Activated CD4-positive, alpha-beta memory T cell treated with anti-CD3 and anti-CD28 coated beads, Interleukin-2, amount 10 ng/mL, durations not matched to agents 7 days and 5 days (primary cell): ENCODE results near the gene SEMA3A. TPM values are rescaled to one million over a fixed set of nuclear protein-coding genes. Genes with fewer than 3 reads are reported as not detected.
"Not testable (repeated sequence)": the region's sequence is repeated elsewhere in the genome, so short reads cannot be mapped to it uniquely, and the experiment has no call there.

Experiments used
- CTCF ChIA-PET: fragments of 350-600 bp; sonication (Branson Sonifier 250); formaldehyde crosslinking; loops from one replicate; lab custom pipeline; 2021; ENCODE audit warnings: antibody characterized with exemption, inconsistent platforms; lab: Charles Lee
- POLR2A ChIA-PET: fragments of 350-600 bp; sonication (Branson Sonifier 250); formaldehyde crosslinking; loops from one replicate; lab custom pipeline; 2021; ENCODE audit warnings: antibody characterized with exemption; lab: Charles Lee
- DNase-seq: peaks from one replicate; pipeline ENCODE4 v3.0.0-alpha.2; 2020
- H3K27ac Mint-ChIP-seq: one replicate; pipeline ENCODE4 v1.8.0; 2021; ENCODE audit warnings: mild to moderate bottlenecking, mixed read lengths
- H3K27me3 Mint-ChIP-seq: one replicate; pipeline ENCODE4 v1.8.0; 2021; ENCODE audit warnings: mixed read lengths
- H3K36me3 Mint-ChIP-seq: one replicate; pipeline ENCODE4 v1.8.0; 2021; ENCODE audit warnings: low read depth, mixed read lengths
- H3K4me1 Mint-ChIP-seq: one replicate; pipeline ENCODE4 v1.8.0; 2021; ENCODE audit warnings: mixed read lengths
- H3K4me3 Mint-ChIP-seq: one replicate; pipeline ENCODE4 v1.8.0; 2021; ENCODE audit warnings: mild to moderate bottlenecking, mixed read lengths
- H3K9me3 Mint-ChIP-seq: one replicate; pipeline ENCODE4 v1.8.0; 2021; ENCODE audit warnings: mixed read lengths
- total RNA-seq, 2 experiments: library from RNA; stranded (reverse); gene quantifications; one replicate each; pipeline ENCODE4 v1.2.3, GENCODE V29; 2021

Gene SEMA3A
- total RNA-seq, 2 experiments from 2014 or later = 0.30 to 0.38 TPM

GRCh38 chr7:84055199-84055598 is 139.4 kb downstream of the SEMA3A start:
- H3K27ac Mint-ChIP-seq, H3K4me3 Mint-ChIP-seq, DNase-seq, H3K4me1 Mint-ChIP-seq, POLR2A ChIA-PET, H3K27me3 Mint-ChIP-seq, H3K36me3 Mint-ChIP-seq, H3K9me3 Mint-ChIP-seq, CTCF ChIA-PET: not testable (repeated sequence)

GRCh38 chr7:84049071-84049836 is 145.3 kb downstream of the SEMA3A start:
- Mint-ChIP-seq H3K9me3 (no peaks in the 10 kb centered on the region), H3K36me3 (no peaks in the 10 kb centered on the region), H3K27ac (no peak overlapping the region), H3K4me1 (no peaks in the 10 kb centered on the region), H3K4me3 (no peak overlapping the region), H3K27me3 (no peaks in the 10 kb centered on the region)
- ChIA-PET POLR2A (no interaction called here), CTCF (no interaction called here)
- DNase-seq = no peak

GRCh38 chr7:84047085-84047484 is 147.5 kb downstream of the SEMA3A start:
- H3K4me1 Mint-ChIP-seq = no peaks in the 10 kb centered on the region
- no peak overlapping the region for H3K27ac Mint-ChIP-seq
- DNase-seq = no peak
- H3K4me3 Mint-ChIP-seq = no peak overlapping the region
- no peaks in the 10 kb centered on the region for H3K27me3 Mint-ChIP-seq
- no peaks in the 10 kb centered on the region for H3K36me3 Mint-ChIP-seq
- ChIA-PET POLR2A (no interaction called here), CTCF (no interaction called here)
- H3K9me3 Mint-ChIP-seq = peaks cover under 1% of the 10 kb centered on the region

- Mint-ChIP-seq H3K9me3 (peaks cover 4% of the 10 kb centered on the region), H3K36me3 (no peaks in the 10 kb centered on the region), H3K4me1 (no peaks in the 10 kb centered on the region), H3K4me3 (no peak overlapping the region), H3K27ac (no peak overlapping the region), H3K27me3 (no peaks in the 10 kb centered on the region)
- POLR2A ChIA-PET = no interaction called here
- DNase-seq = no peak
- CTCF ChIA-PET = no interaction called here
These were observed 149.8 kb downstream of the SEMA3A start for GRCh38 chr7:84044834-84045233.

GRCh38 chr7:84043661-84044191 is 150.9 kb downstream of the SEMA3A start:
- peaks cover 4% of the 10 kb centered on the region for H3K9me3 Mint-ChIP-seq
- H3K36me3 Mint-ChIP-seq = no peaks in the 10 kb centered on the region
- no peak for DNase-seq
- H3K4me1 Mint-ChIP-seq = no peaks in the 10 kb centered on the region
- ChIA-PET CTCF (no interaction called here), POLR2A (no interaction called here)
- H3K27me3 Mint-ChIP-seq = no peaks in the 10 kb centered on the region
- H3K4me3 Mint-ChIP-seq = no peak overlapping the region
- no peak overlapping the region for H3K27ac Mint-ChIP-seq

GRCh38 chr7:84042110-84042539 is 152.5 kb downstream of the SEMA3A start:
- CTCF ChIA-PET = no interaction called here
- no peaks in the 10 kb centered on the region for H3K27me3 Mint-ChIP-seq
- POLR2A ChIA-PET = no interaction called here
- H3K4me3 Mint-ChIP-seq = no peak overlapping the region
- H3K9me3 Mint-ChIP-seq = peaks cover 4% of the 10 kb centered on the region
- H3K4me1 Mint-ChIP-seq = no peaks in the 10 kb centered on the region
- H3K36me3 Mint-ChIP-seq = no peaks in the 10 kb centered on the region
- H3K27ac Mint-ChIP-seq = no peak overlapping the region
- no peak for DNase-seq

- Mint-ChIP-seq H3K27ac (no peak overlapping the region), H3K9me3 (peaks cover 4% of the 10 kb centered on the region), H3K4me1 (no peaks in the 10 kb centered on the region), H3K36me3 (no peaks in the 10 kb centered on the region), H3K27me3 (no peaks in the 10 kb centered on the region), H3K4me3 (no peak overlapping the region)
- DNase-seq = no peak
- ChIA-PET CTCF (no interaction called here), POLR2A (no interaction called here)
These were observed 152.9 kb downstream of the SEMA3A start for GRCh38 chr7:84041649-84042048.

- Mint-ChIP-seq H3K36me3 (no peaks in the 10 kb centered on the region), H3K9me3 (peaks cover 4% of the 10 kb centered on the region), H3K4me1 (no peaks in the 10 kb centered on the region), H3K4me3 (no peak overlapping the region), H3K27me3 (no peaks in the 10 kb centered on the region), H3K27ac (no peak overlapping the region)
- POLR2A ChIA-PET = no interaction called here
- DNase-seq = no peak
- CTCF ChIA-PET = no interaction called here
These were observed 154.2 kb downstream of the SEMA3A start for GRCh38 chr7:84040355-84040754.

- Mint-ChIP-seq H3K27me3 (no peaks in the 10 kb centered on the region), H3K36me3 (no peaks in the 10 kb centered on the region), H3K27ac (no peak overlapping the region), H3K4me1 (no peaks in the 10 kb centered on the region), H3K4me3 (no peak overlapping the region), H3K9me3 (peaks cover 4% of the 10 kb centered on the region)
- CTCF ChIA-PET = no interaction called here
- POLR2A ChIA-PET = no interaction called here
- DNase-seq = no peak
These were observed 155.2 kb downstream of the SEMA3A start for GRCh38 chr7:84039432-84039831.

GRCh38 chr7:84027678-84028077 is 166.9 kb downstream of the SEMA3A start:
- H3K4me3 Mint-ChIP-seq = no peak overlapping the region
- no peaks in the 10 kb centered on the region for H3K36me3 Mint-ChIP-seq
- ChIA-PET CTCF (no interaction called here), POLR2A (no interaction called here)
- no peaks in the 10 kb centered on the region for H3K9me3 Mint-ChIP-seq
- H3K4me1 Mint-ChIP-seq = no peaks in the 10 kb centered on the region
- H3K27ac Mint-ChIP-seq = no peak overlapping the region
- DNase-seq = no peak
- no peaks in the 10 kb centered on the region for H3K27me3 Mint-ChIP-seq

- H3K4me1 Mint-ChIP-seq = no peaks in the 10 kb centered on the region
- H3K27ac Mint-ChIP-seq = no peak overlapping the region
- no peaks in the 10 kb centered on the region for H3K27me3 Mint-ChIP-seq
- H3K4me3 Mint-ChIP-seq = no peak overlapping the region
- POLR2A ChIA-PET = no interaction called here
- CTCF ChIA-PET = no interaction called here
- no peak for DNase-seq
- H3K9me3 Mint-ChIP-seq = no peaks in the 10 kb centered on the region
- H3K36me3 Mint-ChIP-seq = no peaks in the 10 kb centered on the region
These were observed 169.2 kb downstream of the SEMA3A start for GRCh38 chr7:84025332-84025927.

GRCh38 chr7:84022684-84023308 is 171.8 kb downstream of the SEMA3A start:
- no peak for DNase-seq
- ChIA-PET CTCF (no interaction called here), POLR2A (no interaction called here)
- Mint-ChIP-seq H3K27me3 (no peaks in the 10 kb centered on the region), H3K4me1 (no peaks in the 10 kb centered on the region), H3K27ac (no peak overlapping the region), H3K36me3 (no peaks in the 10 kb centered on the region), H3K9me3 (no peaks in the 10 kb centered on the region), H3K4me3 (no peak overlapping the region)

GRCh38 chr7:84022009-84022408 is 172.6 kb downstream of the SEMA3A start:
- H3K27me3 Mint-ChIP-seq = no peaks in the 10 kb centered on the region
- no peaks in the 10 kb centered on the region for H3K9me3 Mint-ChIP-seq
- DNase-seq = no peak
- H3K4me1 Mint-ChIP-seq = no peaks in the 10 kb centered on the region
- no peak overlapping the region for H3K4me3 Mint-ChIP-seq
- POLR2A ChIA-PET = no interaction called here
- CTCF ChIA-PET = no interaction called here
- H3K36me3 Mint-ChIP-seq = no peaks in the 10 kb centered on the region
- H3K27ac Mint-ChIP-seq = no peak overlapping the region
